ENCODE measurements around the gene GET3.

The GET3 gene

DNA sequence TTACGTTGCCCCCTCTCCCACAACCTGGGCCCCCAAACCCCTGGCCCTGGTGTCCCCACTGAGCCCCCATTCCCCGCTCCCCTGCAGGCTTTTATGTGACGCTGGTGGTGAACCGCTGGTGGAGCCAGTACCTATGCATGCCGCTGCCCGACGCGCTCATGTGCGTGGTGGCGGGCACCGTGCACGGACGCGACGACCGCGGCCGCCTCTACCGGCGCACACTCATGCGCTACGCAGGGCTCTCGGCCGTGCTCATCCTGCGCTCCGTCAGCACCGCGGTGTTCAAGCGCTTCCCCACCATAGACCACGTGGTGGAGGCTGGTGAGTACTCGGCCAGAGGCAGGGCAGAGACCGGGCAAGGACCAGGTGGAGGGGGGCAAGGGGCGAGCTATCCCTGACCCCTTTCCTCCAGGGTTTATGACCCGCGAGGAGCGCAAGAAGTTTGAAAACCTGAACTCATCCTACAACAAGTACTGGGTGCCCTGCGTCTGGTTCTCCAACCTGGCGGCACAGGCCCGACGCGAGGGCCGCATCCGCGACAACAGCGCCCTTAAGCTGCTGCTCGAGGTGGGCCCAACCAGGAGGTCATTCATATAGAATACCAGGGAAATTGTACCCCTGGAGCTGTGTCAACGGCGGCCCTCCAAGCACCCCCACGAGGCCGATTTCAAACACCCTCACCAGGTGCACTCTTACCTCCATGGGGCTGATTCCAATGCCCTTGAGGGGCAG, 17.3 kb downstream of the GET3 start:
- no peak for FAIRE-seq

DNA sequence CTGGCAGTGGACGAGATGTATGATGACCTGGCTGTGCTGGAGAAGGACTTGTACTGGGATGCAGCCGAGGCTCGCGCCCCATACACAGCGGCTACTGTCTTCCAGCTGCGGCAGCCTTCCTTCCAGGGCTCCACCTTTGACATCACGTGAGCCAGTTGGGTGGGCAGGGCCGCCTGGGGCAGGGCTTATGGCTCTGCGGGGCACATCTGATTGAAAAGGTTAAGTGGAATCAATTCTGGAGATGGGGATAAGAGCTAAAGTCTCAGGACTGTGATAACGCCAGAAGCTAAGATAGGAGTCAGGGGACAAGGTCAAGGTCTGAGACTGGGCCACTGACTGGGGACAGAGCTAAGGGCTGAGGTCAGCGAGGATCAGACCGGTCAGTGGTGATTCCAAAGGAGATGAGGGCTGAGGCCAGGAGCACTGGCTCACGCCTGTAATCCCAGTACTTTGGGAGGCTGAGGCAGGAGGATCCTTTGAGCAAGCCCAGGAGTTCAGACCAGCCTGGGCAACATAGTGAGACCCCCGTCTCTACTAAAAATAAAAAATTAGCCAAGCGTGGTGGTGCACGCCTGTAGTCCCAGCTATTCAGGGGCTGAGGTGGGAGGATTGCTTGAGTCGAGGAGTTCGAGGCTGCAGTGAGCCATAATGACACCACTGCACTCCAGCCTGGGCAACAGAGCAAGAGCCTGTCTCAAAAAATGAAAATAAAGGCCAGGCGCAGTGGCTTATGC, 19.0 kb downstream of the GET3 start:
- FAIRE-seq: no peak

DNA sequence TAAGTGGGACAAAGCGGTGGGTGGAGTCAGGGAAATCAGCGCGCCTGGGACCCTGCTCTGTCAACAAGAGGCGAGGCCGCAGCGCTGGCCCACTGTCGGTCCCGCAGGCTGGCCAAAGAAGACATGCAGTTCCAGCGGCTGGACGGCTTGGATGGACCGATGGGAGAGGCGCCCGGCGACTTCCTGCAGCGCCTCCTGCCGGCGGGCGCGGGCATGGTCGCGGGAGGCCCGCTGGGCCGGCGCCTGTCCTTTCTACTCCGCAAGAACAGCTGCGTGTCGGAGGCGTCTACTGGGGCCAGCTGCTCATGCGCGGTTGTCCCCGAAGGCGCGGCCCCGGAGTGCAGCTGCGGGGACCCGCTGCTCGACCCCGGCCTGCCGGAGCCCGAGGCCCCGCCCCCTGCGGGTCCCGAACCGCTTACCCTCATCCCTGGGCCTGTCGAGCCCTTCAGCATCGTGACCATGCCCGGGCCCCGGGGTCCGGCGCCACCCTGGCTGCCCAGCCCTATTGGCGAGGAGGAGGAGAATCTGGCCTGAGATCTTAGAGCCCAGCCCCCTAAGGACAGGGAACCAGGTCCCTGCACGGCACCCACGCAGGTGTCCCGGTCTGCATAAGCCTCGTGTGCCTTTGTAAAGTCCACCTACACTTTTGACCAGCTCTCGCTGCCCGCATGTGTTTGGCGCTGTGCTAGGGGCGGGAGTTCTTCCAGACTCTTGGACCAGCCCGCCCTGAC, 20.4 kb downstream of the GET3 start:
- no peak for FAIRE-seq

DNA sequence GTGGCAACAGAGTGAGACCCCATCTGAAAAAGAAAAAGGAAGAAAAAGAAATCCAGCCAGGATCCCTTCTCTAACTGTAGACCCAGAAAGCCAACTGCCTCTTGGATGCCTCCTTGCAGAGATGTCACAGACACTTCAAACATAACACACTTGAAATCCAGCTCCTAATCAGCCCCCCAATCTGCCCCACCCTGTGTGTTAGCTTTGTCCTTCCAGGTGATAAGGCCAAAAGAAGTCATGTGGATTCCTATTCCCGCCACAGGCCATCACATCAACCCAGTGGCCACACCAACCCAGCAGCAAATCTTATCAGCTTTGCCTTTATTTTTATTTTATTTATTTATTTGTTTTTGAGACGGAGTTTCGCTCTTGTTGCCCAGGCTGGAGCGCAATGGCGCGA, 22.4 kb downstream of the GET3 start:
- FAIRE-seq: no peak

DNA sequence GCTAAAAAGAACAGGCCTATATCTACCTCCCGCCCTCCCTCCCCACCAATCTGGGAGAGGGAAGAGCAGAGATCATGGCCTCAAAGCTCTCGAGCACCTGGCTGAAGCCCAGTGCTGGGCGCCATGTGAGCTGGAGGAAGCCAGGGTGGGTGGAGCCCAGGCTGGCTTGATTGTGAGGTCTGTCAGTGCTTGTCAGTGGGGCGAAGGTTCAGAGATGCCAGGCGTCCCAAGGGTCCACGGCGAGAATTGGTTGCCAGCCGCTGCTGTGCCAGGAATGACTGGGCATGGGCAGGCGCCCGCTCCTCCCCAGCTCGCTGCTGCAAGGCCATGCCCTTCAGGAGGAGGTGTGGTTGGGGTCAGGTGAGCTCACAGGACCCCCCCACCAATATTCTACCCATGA, 25.8 kb downstream of the GET3 start:
- FAIRE-seq: no peak

DNA sequence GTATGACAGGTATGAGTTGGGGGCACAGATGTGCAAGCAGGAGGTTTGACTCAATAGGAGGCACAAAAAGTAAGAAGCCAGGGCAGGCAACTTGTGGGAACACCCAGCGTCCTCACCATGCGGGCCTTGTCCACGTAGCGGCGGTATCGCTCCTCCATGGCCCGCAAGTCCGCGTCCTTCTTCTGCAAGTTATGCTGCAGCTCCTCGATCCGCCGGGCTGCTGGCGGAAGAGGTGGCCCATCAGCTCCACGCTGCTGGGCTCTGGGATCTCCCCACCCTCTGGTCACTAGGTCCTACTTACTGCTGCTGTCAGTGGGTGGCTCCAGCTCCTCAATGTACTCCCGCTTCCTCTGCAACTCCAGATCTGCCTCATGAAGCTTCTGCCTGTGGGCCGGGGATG, 27.4 kb downstream of the GET3 start:
- no peak for FAIRE-seq

DNA sequence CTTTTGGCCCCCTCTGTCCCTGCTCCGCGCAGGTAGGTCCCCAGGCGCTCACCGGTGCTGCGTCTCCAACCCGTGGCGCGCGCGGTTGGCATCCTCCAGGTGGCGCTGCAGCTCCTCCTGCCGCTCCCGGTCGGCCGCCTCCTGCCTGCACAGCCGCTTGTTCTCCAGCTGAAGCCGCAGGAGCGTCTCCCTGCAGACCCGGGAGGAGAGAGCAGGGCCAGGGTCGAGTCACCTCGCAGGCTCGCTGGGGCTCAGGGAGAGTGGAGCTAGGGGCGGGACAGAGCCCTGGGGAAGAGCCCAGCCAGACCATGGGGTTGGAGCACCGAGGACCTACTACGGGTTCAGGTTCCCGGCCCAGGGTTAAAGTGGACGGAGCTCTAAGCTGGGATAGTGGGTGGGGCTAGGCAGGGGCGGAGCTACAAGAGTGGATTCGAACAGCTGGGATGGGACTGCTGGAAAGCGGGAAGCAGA, 28.8 kb downstream of the GET3 start:
- FAIRE-seq: no peak

DNA sequence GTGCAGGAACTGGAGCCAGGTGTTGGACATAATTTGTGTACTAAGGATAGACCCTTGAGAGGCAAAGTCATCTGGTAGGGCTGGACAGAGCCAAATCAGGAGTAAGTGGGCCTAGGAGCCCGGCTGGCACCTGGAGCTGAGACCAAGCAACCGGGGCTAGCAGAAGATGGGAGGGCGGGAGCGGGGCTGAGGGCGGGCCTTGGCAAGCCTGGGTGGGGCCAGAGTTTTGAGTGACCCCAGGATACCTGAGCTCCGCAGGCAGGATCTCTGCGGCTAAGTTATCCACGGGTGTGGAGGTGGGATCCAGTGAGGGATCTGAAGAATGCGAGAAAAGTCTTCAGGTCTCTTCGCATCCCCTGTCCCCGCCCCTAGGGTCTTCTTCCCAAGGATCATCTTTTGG, 29.9 kb downstream of the GET3 start:
- FAIRE-seq: no peak

DNA sequence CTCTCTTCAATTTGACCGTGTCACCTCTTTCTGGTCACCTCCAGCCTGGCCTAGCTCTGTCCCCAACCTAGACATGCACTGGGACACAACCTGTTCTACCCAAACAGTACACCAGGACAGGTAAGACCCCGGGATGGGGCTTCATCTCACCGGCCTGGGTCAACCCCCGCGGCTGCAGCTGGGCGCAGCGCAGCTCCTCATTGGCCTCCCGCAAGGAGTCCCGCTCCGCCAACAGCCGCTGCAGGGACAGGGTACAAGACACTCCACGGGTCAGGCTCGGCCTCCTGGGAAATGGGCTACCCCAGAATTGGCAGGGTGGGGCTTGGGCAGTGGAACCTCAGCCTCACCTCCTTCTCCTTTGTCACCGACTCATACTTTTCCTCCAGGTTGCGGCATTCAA, 30.4 kb downstream of the GET3 start:
- FAIRE-seq: no peak

DNA sequence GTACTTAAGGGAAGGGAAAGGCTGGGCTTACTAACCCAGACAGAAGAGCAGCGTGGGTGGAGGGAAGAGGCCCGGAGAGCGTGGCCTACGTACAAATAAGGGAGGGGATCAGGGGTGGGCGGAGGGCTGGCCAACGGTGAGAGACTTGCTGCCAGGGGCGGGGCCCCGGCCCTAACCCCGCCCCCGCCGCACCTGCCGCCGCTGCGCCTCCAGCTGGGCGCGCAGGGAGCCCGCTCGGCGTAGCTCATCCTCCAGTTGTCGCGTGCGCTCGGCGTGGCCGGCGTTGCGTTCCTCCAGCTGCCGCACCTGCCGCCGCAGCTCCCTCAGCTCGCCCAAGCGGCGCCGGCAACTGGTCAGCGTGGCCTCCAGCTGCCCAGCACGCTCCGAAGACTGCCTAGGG, 32.4 kb downstream of the GET3 start:
- no peak for FAIRE-seq

DNA sequence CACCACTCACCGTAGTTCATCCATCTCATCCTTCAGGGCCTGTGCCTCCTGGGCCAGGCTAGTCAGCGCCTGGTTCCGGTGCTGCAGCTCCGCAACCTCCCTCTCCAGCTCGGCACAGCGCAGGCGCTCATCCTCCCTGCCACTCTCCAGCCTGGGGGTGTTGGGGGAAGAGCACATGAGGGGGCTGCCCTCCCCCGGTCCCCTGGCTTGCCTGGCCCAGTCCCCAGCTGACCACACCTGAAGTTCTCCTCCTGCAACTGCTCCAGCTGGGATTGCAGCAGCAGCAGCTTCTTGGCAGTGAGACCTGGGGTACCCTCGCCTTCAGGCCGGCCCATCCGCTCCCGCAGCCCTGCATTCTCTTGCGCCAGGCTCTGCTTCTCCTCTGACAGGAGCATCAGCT, 33.6 kb downstream of the GET3 start:
- no peak for FAIRE-seq

DNA sequence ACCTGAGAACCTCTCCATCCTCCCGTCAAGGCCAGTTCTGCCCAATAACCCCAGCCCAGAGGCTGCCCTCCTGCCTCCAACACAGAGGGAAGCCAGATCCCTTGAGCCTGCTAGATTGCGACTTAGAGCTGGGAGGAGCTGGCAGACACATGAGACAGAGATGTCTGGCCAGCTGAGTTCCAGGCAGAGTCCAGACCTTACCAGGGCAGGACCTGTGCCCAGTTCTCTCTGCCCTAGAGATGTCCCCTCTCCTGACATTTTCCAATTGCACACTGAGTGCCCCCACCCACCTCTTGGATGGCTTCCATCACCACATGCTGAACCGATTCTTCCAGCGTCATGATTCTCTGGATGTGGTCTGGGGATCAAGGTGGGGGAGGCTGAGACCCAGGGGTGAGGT, 35.0 kb downstream of the GET3 start:
- no peak for FAIRE-seq

DNA sequence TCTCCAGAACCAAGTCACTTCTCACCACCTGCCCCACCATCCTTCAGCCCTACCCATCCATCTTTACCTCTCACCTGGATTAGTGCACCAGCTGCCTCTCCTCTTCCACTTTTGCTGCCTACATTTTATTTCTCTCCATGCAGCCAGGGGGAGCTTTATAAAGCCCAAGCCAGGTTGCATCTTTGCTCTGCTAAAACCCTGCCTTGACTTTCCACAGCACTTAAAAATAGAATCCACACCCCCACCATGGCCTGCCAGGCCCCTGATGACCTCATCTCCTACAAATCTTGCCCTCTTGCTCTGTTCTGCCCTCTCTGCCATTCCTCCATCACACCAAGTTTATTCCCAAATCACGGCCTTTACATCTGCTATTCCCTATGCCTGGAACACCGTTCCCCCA, 36.3 kb downstream of the GET3 start:
- FAIRE-seq: no peak

DNA sequence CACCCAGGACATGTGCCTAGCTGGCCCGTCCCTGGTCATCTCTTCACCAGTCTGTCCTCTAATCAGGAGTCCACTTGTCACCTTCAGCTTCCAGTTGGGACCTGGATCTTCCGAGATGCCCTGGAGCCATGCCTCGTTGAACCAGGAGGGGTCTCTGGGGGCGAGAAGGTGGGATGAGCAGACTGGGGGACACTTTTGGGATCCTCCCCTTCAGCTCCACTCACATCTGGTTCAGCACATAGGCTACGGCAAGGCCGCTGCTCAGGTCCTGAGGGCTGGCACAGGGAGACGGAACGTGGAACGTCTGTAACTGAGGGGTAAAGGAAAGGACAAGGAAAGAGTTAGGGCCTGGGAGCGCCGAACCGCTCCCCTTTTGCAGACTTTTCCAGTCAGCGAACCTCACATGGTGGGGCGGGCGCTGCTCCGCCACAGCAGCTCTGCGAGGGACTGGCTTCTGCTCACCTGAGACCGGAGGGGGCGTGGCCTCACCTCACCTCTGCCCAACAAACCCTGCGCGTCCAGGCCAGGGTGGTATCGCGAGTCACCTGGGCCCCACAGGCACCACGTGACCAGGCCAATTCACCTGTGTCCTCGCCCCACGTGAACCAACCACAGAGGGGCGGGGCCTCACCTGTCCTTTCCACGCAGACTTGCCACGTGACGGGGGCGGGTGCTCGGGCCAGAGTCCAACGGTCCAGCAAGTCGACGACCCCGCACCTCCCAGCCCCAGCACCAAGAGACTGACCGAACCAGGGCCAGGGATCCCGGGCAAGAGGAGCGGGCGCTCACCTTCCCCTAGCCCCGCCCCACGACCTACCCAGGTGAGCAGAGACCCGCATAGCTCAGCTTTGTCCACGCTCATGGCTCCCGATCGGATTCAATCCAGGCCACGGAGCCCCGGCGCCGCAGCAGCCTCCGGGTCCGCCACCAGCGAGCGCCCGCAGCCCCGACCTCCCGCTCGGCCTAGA, 37.6 kb downstream of the GET3 start, which contains the start of gene HOOK2:
Gene HOOK2, minus strand, starts transcription at position 965 of the 968 bp plus-strand sequence. Its CDS starts 103 bp downstream, at position 862.
- no peak for FAIRE-seq

DNA sequence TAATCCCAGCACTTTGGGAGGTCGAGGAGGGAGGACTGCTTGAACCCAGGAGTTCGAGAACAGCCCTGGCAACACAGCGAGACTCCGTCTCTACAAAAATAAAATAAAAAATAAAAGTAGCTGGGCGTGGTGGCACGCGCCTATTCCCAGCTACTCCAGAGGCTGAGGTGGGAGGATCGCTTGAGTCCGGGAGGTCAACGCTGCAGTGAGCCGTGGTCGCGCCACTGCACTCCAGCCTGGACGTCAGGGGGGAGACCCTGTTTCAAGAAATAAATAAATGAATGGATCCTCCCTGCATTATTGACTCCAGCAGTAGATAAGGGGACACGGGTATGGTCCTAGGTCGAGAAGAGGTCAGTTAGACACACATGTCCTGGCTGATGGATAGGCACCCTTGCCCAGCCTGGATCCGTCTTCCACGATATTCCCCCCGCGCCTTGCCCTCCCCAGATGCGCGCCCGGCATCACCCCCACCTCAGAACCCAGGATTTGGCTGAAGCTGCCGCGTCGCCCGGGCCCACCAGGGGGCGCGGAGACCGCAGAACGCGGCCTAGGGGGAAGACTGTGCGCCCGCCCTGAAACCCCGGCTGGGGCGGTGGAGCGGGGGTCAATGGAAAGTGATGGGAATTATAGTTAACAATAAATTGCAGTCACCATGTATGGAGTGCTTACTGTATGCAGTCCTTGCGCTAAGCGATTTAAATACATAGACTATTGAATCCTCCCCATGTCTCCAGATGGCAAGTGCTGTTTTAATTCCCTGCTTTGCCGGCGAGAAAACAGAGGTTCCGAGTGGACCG, 40.1 kb downstream of the GET3 start:
- peak; percentile 63 for FAIRE-seq

DNA sequence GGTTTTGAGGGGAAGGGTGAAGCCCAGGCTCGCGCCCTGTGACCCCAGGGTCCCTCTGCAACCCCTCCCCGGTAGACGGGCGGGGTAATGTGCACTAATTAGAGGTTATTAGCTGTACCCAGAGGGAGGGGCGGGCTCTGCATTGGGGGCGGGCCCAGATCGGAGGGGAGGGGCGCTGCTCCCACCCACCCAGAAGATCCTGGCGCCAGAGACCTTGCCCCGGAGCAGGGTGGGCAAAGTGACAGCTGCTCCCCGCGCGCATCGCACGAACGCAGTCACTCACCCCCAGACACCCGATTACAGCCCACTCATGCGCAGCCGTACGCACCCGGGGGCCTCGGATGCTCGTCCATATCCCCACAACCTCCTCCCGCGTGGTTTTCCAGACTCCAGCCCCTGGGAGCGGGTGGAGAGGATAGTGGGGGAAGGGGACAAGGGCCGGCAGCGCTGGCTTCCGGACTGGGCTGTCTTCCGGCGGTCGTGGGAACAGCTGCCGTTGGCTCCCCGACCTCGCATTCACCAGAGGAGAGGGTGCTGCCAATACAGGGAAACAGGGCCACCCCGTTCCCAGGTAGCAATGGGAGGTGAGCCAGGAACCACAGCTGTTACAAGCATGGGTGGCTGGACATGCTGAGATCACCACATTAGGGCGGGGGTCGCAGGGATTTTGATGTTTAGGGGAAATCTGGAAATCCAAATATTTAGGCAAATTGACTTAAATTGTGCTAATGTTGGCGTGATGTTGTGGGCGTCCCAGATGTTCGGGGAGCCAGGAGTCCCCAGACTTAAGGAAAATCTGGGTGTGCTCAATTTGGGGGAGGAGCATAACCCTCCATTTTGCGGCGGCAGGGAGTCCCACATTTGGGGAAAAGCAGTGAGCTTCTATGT, 41.0 kb downstream of the GET3 start:
- no peak for FAIRE-seq

DNA sequence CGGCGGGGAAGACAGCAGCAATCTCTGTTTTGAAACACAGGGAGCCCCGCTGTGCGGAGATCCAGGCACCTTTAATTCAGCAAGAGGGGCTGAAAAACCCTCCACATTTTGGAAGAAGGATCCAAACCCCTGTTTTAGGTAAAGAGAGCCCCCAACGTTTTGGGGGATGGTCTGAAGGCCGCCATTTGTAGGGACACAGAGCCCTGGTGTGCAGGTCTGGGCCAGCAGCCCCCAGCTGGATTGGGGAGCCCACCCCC, 41.5 kb downstream of the GET3 start:
- no peak for FAIRE-seq

DNA sequence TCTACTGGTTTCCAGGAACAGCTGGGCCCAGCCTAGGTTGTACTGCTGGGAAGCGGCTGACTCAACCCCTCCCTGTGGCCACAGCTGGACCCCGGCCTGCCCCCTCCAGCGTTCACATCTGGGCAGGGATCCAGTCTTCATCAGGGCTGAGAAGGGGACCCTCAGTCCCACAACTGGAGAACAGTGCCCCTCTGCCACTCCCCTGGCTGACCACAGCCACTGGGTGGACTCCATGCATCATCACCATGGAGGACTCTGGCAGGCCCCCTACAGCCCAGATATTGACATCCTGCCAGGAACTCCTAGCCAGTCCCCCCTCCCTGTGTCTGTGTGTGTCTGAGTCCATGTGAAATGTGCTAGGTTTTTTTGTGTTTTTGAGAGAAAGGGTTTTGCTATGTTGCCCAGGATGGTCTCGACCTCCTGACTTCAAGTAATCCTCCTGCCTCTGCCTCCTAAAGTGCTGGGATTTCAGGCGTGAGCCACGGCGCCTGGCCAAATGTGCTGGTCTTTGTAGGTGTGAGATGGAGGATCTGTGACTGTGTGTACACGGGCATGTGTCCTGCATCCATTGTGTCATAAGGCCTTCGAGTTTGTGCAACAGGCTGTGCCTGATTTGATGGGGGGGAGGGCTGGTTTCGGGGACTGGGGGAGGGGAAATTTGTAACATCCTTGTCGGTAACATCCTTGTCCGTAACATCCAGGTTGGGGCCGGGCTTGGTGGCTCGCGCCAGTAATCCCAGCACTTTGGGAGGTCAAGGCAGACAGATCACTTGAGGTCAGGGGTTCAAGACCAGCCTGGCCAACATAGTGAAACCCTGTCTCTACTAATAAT, 42.1 kb downstream of the GET3 start:
- FAIRE-seq: no peak

DNA sequence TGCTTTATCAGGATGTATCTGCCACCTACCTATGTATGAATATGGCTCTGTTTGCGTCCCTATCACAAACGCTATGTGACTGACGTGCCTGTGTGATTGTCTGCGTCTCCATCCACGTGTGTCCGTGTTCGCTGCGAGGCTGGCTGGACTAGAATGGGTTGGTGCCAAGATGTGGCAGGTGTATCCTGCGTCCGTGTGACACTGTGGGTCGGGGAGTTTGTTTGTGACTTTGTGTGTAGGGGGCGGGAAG, 44.8 kb downstream of the GET3 start:
- FAIRE-seq: no peak

Data from G401.6 (cell line).